ENCODE data around the gene COL1A1. TPM values are rescaled to one million over a fixed set of nuclear protein-coding genes. Genes with fewer than 3 reads are reported as not detected.

Gene COL1A1
- polyA plus RNA-seq, 3 donors: 412 to 838 (median 505) TPM

DNA sequence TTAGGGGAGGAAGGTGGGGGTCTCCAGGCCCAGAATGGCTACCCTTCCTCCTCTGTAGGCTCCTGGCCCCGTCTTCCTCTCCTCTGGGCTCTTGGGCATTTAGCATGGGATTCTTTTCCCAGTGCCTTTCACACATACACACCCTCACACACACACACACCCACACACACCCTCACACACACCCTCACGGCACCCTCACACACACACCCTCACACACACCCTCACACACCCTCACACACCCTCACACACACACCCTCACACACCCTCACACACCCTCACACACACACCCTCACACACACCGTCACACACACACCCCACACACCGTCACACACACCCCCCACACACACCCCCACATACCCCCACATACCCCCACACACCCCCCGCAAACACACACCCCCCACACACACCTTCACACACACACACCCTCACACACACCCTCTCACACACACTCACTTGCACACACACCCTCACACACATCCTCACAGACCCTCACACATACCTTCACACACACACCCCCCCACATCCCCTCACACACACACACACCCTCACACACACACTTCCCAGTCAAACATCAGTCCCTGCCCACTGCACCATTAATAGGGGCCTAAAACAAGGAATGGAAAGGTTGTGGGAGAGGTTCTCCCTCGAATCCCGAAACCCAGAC lies 34.8 kb downstream of the COL1A1 start:
- no peak for DNase-seq (ENCODE audit: extremely low read depth in 1 of 11, low read depth in 9 of 11, low spot score in 4 of 11)

DNA sequence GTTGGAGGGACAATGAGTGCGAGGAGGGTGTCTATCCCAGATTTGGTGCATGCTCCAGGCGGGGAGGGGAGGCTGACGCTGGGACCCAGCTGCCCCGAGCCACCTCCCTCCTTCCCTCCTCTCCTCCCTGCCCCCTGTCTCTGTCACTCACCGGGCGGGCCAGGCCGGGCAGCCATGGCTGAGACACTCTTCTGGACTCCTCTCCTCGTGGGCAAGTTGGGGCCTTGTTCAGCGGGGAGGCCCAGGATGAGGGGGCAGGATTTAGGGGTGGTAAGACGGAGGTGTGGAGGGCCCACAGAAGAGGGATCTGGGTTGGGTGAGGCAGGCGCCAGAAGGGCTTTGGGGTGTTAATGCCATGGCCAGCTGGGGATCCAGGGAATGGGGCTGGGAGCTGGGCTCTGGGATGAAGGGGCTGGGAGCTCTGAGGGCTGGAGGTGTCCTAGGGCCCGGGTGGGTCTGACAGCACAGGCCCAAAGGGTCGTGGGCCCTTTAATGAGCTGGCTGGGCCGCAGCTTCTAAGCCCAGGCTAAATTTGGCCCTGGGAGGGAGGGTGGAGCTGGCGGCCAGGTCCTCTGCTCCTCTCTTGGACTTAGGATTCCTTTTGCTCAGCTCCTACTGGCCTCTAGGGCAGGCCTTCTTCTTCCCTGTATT lies 35.4 kb downstream of the COL1A1 start, which contains the start of gene SGCA:
TSS of gene SGCA (plus strand) at position 139 of the 651 bp plus-strand sequence. CDS start at position 175, 36 bp downstream.
- no peak for DNase-seq (ENCODE audit: extremely low read depth in 1 of 11, low read depth in 9 of 11, low spot score in 4 of 11)

- no peak for DNase-seq (ENCODE audit: extremely low read depth in 1 of 11, low read depth in 9 of 11, low spot score in 4 of 11)
Measured at GRCh38 chr17:50165466-50165865, 36.0 kb downstream of the COL1A1 start.

GRCh38 chr17:50165066-50165465 lies 36.4 kb downstream of the COL1A1 start:
- no peak for DNase-seq (ENCODE audit: extremely low read depth in 1 of 11, low read depth in 9 of 11, low spot score in 4 of 11)

GRCh38 chr17:50164697-50164988 lies 36.8 kb downstream of the COL1A1 start:
- DNase-seq (ENCODE audit: extremely low read depth in 1 of 11, low read depth in 9 of 11, low spot score in 4 of 11): no peak

GRCh38 chr17:50163843-50164696 lies 37.4 kb downstream of the COL1A1 start:
- DNase-seq (ENCODE audit: extremely low read depth in 1 of 11, low read depth in 9 of 11, low spot score in 4 of 11): no peak

GRCh38 chr17:50162466-50163254 lies 38.8 kb downstream of the COL1A1 start:
- no peak for DNase-seq (ENCODE audit: extremely low read depth in 1 of 11, low read depth in 9 of 11, low spot score in 4 of 11)

DNA sequence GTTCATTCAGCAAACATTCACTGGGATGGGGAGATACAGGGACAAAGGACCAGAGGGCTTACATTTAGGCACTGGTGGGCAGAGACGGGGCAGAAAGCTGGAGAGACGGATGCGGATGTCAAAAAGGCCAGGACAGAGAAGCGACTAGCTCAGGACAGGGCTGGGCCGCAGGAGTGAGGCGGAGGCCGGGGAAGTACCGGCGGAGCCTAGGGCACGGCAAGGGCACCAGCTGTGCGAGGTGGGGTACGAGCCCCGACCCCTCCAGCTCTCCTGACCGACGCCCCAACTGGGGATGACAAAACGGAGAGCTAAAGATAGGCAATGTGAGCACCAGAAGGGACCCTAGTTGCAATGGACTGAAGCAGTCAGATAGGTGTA lies 39.5 kb downstream of the COL1A1 start:
- DNase-seq (ENCODE audit: extremely low read depth in 1 of 11, low read depth in 9 of 11, low spot score in 4 of 11): no peak

GRCh38 chr17:50161023-50161910 lies 40.2 kb downstream of the COL1A1 start:
- DNase-seq (ENCODE audit: extremely low read depth in 1 of 11, low read depth in 9 of 11, low spot score in 4 of 11): peak in 10 of 11 donors; percentile 85 to 93 (median 91)

DNA sequence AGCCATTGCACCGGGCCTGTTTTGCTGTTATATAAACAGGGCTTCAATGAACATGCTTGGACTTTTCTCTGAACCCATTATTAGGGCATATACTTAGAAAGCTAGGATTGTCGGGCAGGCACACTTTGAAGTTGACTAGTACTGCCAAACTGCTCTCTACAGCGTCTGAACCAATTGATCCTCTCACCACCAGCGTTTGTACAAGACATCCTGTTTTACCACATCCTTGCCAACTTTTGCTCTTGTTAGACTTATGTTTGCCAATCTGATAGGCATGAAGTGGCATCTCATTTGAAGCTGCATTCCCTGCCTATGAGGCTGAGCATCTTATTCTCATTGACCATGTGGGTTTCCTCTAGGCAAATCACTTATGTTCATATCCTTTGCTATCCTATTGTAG lies 43.5 kb downstream of the COL1A1 start:
- DNase-seq (ENCODE audit: extremely low read depth in 1 of 11, low read depth in 9 of 11, low spot score in 4 of 11): no peak

DNA sequence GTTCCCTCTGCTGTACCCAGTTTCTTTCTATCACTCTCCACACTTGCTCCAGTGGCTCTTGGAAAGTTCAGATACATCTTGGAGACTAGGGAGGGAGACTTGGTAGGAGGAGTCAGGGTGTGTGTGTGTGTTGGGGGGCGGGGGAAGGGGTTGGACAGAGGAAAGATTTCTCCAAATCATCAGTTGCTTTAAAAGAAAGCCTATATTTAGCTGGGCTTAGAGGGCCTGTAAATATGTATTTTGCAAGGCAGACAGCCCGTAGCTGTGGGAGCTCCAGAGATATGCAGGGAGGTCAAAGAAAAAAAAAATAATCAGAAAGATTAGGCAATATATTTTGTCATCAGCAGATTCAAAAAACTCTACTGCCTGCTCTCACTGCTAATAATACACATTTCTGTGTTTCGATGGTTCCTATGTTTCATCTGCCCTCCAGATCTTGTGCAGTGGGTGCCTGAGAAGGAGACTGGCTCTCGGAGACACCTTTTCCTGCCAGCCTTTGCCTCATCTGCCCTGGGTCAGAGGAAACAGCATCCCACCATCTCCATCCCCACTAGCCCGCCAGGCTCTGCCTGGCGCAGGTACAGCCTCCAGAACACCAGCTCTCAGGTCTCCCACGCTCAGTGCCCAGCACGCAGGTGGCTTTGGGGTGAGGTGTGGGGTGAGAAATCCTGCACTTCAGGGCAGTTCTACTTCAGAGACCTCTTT lies 46.2 kb downstream of the COL1A1 start:
- DNase-seq (ENCODE audit: extremely low read depth in 1 of 11, low read depth in 9 of 11, low spot score in 4 of 11): no peak

DNA sequence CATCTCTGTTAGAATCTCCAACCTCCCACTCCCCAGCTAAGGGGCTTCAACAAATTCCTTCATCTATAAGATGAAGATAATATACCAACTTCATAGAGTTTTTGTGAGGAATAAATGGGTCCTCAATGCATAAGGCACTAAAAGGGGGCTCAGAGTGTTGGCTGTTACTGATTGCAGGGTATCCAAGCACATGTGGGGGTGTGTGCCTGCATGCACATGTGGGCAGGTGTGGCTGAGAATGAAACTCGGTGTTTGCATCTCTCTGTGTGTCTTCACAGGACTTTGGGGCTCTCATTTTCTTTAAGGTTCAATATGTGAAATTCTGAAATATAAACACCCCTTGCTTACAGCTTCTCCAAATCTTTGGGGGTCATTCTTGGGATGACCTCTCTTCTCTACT lies 46.8 kb downstream of the COL1A1 start:
- no peak for DNase-seq (ENCODE audit: extremely low read depth in 1 of 11, low read depth in 9 of 11, low spot score in 4 of 11)

GRCh38 chr17:50153650-50154575 lies 47.5 kb downstream of the COL1A1 start:
- no peak for DNase-seq (ENCODE audit: extremely low read depth in 1 of 11, low read depth in 9 of 11, low spot score in 4 of 11)

GRCh38 chr17:50152736-50153135 lies 48.7 kb downstream of the COL1A1 start:
- DNase-seq (ENCODE audit: extremely low read depth in 1 of 11, low read depth in 9 of 11, low spot score in 4 of 11): no peak

GRCh38 chr17:50151937-50152547 lies 49.4 kb downstream of the COL1A1 start:
- DNase-seq (ENCODE audit: extremely low read depth in 1 of 11, low read depth in 9 of 11, low spot score in 4 of 11): peak in 10 of 11 donors; percentile 73 to 94 (median 84)
